ENCODE results near the gene LRRC8E. TPM values are rescaled to one million over a fixed set of nuclear protein-coding genes. Genes with fewer than 3 reads are reported as not detected.

The LRRC8E gene
- total and polyA plus RNA-seq, 2 of the 8 experiments (the other 6 are each of a cell fraction or from before 2014, with no cell fraction given) = 2.7 to 2.9 TPM

- TF ChIP-seq CHD2 (IDR thresholded peaks at IDR 0.05; ENCODE audit: low read length) = no peak
- TF ChIP-seq CBX5 (IDR thresholded peaks at IDR 0.05; ENCODE audit: low read depth, low read length) = no peak
- no peak for TF ChIP-seq BACH1 (IDR thresholded peaks at IDR 0.05; ENCODE audit: low read length)
- TF ChIP-seq GTF2F1 (IDR thresholded peaks at IDR 0.05; ENCODE audit: borderline replicate concordance, low read depth, low read length) = no peak
- no peak for TF ChIP-seq FOSL1 (IDR thresholded peaks at IDR 0.05; ENCODE audit: insufficient read depth, low read depth, low read length)
- TF ChIP-seq SIRT6 (IDR thresholded peaks at IDR 0.05; ENCODE audit: low read length) = no peak
These were observed 22.9 kb upstream of the LRRC8E start (continued) for GRCh38 chr19:7865262-7865911.

Data from H1 (cell line).